CD4-positive, alpha-beta T cell treated with Interleukin-15 for 4 hours (primary cell): Measurements from ENCODE around the gene AURKAIP1.
"Not testable (repeated sequence)": the region's sequence is repeated elsewhere in the genome, so short reads cannot be mapped to it uniquely, and the experiment has no call there.

ENCODE experiments used
- DNase-seq: peaks from one replicate; pipeline ENCODE4 v3.0.0-alpha.2; 2020; ENCODE audit warnings: low spot score

AURKAIP1 gene

DNA sequence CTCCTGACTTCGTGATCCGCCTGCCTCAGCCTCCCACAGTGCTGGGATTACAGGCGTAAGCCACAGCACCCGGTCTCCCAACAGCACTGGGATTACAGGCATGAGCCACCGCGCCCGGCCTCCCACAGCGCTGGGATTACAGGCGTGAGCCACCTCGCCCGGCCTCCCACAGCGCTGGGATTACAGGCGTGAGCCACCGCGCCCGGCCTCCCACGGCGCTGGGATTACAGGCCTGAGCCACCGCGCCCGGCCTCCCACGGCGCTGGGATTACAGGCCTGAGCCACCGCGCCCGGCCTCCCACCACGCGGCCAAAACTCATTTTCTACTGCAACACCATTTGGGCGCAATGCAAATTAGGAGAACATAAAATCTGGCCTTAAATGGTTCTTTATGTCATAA, 10.3 kb upstream of the AURKAIP1 start:
- DNase-seq, result not testable (repeated sequence)

DNA sequence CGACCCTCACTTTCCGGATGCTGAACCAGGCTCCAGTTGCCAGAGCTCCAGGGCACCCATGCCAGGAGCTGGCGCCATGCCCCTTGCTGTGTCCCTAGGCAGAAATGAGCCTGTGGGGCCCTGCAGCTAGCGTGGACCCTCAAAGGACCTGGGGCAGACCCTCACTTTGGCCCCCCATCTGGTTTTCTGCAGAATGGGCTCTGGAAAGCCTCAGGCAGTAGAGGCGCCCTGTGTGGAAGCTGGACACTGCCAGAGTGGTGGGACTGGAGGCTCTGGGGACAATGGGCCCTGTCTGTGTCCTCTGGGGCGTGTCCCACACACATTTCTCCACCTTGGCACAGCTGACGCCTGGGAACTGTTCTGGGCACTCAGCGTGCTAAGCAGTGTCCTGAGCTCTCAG, 6.3 kb upstream of the AURKAIP1 start:
- no peak for DNase-seq

GRCh38 chr1:1380860-1381259, 5.9 kb upstream of the AURKAIP1 start:
- DNase-seq, result no peak

DNA sequence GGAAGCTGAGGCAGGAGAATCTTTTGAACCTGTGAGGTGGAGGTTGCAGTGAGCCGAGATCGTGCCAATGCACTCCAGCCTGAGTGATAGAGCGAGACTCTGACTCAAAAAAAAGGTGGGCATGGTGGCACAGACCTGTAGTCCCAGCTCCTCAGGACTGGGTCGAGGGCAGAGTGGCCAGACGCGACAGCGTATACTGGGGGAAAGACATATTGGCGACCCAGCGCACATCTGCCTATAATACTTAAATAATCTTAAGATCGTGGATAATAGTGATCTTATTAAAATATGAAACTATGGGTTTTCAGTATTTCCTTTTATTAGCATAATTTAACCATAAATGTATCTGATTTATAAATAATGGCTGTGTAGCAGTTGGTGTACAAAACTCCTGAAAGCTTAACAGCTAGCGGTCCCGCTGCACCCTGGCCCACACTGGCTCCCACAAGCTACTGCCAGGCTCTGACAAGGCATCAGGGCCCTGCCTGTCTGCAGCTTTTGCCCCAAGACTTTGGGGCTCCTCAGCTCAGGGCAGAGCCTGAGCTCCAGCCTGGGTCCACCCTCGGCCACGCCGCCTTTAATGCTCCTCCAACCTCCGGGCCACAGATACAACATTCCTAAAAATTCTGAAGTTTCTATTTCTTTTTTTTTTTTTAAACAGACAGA, 2.7 kb upstream of the AURKAIP1 start:
- DNase-seq, result no peak

DNA sequence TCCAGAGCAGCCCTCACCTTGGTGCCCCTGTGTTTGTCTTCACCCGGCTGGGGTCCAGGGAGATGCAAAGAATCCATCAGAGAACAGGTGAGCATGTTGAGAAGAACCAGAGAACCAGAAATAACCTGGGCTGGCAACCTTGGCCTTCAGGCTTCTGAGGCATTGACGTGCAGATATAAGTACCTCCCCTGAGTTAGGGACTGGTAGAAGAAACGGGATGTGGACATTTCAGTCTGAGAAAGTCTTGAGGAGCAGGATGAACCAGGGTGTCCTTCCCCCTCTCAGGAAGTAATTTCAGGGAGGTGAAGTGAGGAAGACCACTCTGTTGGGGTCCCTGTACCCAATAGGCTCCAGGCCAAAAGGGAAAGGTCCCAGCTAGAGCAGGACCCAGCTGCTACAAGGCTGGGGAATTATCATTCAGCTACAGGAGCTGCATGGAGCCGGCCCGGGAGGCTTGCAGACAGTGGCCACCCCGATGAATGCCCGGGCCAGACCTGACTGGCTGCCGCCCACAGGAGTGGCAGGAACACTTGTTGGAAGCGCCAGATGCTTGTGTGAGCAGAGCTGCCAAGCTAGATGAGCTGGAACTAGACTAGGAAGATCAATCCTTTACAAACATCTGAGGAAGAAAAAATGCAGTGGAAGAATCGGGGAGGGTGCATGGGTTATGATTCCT, 1.7 kb upstream of the AURKAIP1 start:
- DNase-seq, result no peak

- DNase-seq, result no peak
Observed at GRCh38 chr1:1374589-1374928, 448 bp downstream of the AURKAIP1 start.

- DNase-seq, result no peak
Observed at GRCh38 chr1:1373815-1374588, 1.0 kb downstream of the AURKAIP1 start.

GRCh38 chr1:1373051-1373814, 1.8 kb downstream of the AURKAIP1 start:
- no peak for DNase-seq

DNA sequence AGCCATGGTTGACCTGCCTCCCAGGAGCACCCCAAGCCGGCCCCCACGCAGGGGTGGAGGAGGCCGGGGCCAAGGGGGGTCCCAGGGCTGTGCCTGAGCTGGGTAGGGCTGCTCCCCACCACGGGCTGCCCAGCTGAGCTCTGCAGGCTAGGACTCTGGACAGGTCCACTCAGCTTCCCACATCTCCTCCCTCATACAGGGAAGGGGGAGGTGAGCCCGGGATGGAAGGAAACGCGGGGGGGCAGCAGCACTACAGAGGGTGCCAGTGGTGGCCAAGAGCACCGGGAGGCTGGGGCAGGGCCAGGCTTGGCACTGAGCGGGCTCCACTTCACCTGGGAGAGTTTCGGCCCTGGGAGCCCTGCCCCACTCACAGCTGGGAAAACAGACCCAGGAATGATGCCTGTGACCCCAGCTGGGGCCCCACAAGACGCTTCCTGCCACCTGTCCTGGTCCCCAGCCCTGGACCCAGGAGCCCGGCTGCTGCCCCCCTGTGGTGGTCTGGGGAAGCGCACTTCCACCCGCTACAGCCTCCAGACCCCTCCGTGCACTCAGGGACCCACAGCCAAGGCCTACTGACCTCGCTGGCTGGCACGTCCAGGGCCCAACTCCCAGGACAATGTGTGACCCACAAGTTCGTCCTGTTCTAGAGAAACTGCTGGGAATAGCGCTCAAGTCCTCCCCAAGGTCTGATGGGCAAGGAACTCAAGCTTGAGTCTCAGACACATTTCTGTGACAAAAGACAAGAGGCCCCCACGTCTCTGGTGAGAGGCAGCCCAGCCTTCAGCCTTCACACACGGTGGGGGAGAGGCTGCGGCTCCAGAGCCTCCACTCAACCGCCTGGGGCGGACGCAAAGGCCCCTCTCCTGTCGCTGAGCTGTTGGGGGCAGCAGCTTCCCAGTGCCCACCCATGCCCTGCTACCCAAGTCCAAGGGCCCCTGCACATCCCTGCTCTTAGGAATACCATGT, 3.0 kb downstream of the AURKAIP1 start:
- peak; percentile 75 for DNase-seq

DNA sequence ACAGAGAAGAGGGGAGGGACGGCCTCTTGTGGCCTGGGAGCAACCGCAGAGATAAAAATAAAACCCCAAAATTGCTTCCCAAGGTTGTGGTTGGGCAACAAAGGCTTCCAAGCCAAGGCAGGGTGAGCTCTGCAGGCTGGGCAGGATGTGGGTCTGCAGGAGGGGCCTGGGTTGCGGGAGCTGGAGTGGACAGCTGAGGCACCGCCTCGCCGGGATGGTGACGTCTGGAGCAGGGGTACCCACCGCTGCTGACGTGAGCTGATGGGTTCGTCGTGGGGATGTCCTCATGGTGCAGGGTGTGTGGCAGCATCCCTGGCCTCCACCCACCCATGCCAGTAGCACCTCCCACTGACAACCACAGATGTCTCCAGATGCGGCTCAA, 3.7 kb downstream of the AURKAIP1 start:
- DNase-seq, result peak; percentile 39

DNA sequence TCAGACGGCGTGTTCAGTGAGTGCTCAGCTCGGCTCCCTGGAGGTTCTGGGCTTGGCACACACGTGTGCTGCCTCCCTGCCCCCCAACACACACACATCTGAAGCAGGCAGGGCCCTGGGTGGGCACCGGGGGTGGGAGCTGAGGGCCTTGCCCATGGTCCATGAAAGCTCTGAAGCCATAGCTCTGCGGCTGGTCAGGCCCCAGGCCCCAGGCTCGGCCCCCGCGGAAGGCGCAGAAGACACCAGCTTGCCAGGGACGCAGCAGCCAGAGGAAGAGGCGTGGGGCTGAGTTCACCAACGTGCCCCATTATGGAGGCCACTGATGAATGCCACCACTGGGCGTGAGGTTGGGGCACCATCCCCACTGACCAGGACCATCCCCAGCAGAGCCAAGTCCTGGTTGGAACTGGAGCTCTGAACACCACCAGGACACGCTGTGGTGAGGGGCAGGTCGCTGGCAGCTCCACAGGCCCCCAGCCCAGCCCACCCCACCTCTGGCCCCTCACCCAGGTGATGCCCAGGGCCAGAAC, 4.2 kb downstream of the AURKAIP1 start:
- no peak for DNase-seq

DNA sequence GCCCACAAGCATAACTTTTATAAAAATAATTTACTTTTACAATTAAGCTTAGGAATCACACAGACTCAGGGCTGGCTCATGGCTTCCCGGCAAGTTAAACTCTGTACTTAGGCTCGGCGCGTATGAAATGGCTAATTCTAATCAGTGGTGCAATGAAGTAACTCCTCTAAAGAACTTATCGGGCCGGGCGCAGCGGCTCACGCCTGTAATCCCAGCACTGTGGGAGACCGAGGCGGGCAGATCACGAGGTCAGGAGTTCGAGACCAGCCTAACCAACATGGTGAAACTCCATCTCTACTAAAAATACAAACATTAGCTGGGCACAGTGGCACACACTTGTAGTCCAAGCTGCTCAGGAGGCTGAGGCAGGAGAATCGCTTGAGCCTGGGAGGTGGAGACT, 4.9 kb downstream of the AURKAIP1 start:
- not testable (repeated sequence) for DNase-seq

DNA sequence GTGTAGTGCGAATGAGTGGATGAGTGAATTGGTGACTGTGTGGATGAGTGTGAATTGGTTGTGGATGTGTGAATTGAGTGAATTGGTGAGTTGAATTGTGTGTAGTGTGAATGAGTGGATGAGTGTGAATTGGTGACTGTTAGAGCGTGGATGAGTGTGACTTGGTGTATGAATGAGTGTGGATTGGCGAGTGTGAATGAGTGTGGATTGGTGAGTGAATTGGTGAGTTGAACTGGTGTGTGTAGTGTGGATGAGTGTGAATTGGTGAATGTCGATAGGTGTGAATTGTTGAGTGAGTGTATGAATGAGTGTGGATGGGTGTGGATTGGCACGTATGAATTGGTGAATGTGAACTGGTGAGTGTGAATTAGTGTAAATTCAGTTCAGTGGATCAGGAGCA, 7.7 kb downstream of the AURKAIP1 start:
- no peak for DNase-seq

DNA sequence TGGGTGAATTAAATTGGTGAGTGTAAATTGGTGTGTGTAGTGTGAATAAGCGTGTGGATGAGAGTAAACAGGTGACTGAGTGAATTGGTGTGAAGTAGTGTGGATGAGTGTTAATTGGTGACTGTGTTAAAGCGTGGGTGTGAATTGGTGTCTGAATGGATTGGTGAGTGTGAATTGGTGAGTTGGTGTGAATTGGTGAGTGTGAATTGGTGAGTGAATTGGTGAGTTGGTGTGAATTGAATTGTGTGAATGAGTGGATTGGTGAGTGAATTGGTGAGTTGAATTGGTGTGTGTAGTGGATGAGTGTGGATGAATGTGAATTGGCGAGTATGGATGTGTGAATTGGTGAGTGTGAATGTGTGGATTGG, 8.3 kb downstream of the AURKAIP1 start:
- no peak for DNase-seq

DNA sequence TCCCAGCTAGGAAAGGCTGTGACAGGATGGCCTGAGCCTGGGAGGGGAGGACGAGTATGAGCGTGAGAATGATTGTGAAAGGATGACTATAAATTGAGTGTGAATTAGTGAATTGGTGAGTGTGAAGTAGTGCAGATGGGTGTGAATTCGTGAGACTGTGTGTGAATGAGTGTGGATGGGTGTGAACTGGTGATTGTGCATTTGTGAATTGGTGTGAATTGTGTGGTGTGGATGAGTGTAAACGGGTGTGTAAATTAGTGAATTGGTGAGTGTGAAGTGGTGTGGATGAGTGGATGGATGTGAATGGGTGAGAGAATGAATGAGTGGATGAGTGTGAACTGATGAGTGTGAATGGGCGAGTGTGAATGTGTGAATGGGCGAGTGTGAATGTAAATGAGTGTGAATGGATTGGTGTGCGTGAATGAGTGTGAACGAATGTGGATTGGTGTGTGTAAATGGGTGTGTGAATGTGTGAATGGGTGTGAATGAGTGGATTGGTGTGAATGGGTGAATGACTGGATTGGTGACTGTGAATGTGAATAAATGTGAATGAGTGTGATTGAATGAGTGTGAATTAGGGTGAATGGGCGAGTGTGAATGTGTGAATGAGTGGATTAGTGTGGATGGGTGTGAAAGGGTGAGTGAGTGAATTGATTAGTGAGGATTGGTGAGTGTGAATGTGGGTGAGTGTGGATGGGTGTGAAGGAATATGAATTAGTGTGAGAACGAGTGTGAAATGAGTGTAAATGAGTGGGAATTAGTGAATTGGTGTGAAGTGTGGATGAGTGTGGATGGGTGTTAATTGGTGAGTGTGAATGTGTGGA, 8.9 kb downstream of the AURKAIP1 start:
- DNase-seq, result no peak

DNA sequence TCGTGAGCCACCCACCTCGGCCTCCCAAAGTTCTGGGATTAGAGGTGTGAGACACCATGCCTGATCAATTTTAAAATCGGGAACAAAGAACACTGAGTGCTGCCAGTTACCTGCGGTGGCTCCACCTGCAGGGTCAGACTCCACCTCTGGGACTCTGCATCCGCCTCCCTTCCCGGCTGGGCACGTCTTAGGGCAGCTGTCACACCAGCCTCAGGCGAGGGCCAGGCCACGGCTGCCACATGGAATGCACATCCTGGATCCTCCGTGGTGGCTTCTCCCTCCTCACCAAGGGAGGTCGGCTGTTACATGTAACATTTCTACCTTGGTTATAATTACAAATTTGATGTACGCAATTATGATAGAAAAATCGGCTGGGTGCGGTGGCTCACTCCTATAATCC, 10.7 kb downstream of the AURKAIP1 start:
- no peak for DNase-seq

DNA sequence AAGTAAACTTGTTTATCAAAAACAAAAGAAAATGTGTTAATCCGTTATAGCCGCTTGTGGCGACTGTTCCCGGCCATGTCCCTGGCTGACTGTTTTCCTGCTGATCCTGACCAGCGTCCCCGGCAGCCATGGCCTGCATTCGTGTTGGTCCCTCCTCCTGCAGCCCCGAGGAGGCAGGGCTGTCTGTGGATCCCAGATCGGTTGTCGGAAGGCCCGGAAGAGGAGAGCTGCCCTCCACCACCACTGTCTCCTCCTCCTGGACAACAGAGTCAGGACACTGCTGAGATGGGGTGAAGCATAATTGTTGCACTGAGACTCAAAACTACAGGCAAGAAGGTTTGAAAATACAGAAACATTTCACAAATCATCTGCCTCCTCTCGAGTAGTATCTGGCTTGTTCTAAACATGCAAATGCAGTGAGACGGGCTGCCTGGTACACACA, 13.0 kb downstream of the AURKAIP1 start:
- no peak for DNase-seq

- no peak for DNase-seq
Observed at GRCh38 chr1:1361233-1361981, 13.6 kb downstream of the AURKAIP1 start.

DNA sequence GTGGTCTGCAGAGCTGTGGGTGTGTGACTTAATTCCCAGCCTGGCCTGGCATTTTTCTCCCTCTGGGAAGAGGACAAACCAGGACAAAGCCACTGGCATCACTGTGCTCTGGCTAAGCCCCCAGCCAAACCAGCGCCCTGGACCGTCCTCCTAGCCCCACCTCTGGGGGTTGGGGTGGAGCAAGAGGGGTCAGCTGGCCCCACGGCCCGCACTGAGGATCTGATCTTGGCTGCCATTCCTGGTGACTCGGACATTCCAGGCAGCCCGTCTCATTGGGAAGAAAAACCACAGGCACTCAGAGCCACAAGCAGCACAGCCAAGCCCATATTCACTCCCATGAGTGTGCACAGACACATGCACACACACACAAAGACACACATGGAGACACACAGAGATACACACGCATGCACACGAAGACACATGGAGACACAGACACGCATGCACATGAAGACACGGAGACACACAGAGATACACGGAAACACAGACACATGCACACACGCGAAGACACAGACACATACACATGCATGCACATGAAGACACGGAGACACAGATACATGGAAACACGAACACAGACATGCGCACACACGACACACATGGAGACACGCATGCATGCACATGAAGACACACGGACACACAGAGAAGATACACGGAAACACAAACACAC, 14.4 kb downstream of the AURKAIP1 start:
- DNase-seq, result no peak
